Neural progenitor cell (in vitro differentiated cells): ENCODE data around the gene LRP1. TPM values are rescaled to one million over a fixed set of nuclear protein-coding genes. Genes with fewer than 3 reads are reported as not detected.
A peak's percentile ranks its signal among the peaks of the same experiment; 100 is the strongest.

Experiments used
- DNase-seq: peaks from one replicate; pipeline ENCODE4 v3.0.0-alpha.2; 2016; ENCODE audit warnings: low spot score
- H2AFZ ChIP-seq: fragments of 200-600 bp; sonication (generic); replicated peaks from 2 replicates; pipeline ENCODE4 v1.6.1; 2016; ENCODE audit warnings: antibody characterized with exemption
- H3F3A ChIP-seq: fragments of 200-600 bp; sonication (generic); 2 replicates; pipeline ENCODE4 v1.6.1; 2016; ENCODE audit warnings: antibody characterized with exemption, low read depth
- H3K27ac ChIP-seq: fragments of 200-600 bp; sonication (generic); 2 replicates; pipeline ENCODE4 v1.5.1; 2016; ENCODE audit warnings: mild to moderate bottlenecking
- H3K27me3 ChIP-seq: fragments of 200-600 bp; sonication (generic); 2 replicates; pipeline ENCODE4 v1.6.1; 2016; ENCODE audit warnings: mild to moderate bottlenecking, moderate library complexity
- H3K36me3 ChIP-seq: fragments of 200-600 bp; sonication (generic); 2 replicates; pipeline ENCODE4 v1.5.1; 2016
- H3K4me1 ChIP-seq: fragments of 200-600 bp; sonication (generic); 2 replicates; pipeline ENCODE4 v1.6.1; 2016; ENCODE audit warnings: mixed run types
- H3K4me2 ChIP-seq: fragments of 200-600 bp; sonication (generic); 2 replicates; pipeline ENCODE4 v1.6.1; 2016
- H3K4me3 ChIP-seq: fragments of 200-600 bp; sonication (generic); 2 replicates; pipeline ENCODE4 v1.5.1; 2016
- H3K79me2 ChIP-seq: fragments of 200-600 bp; sonication (generic); 2 replicates; pipeline ENCODE4 v1.6.1; 2016; ENCODE audit warnings: low read depth
- H3K9ac ChIP-seq: fragments of 200-600 bp; sonication (generic); 2 replicates; pipeline ENCODE4 v1.6.1; 2016
- H3K9me3 ChIP-seq: fragments of 200-600 bp; sonication (generic); 2 replicates; pipeline ENCODE4 v1.5.1; 2016; ENCODE audit warnings: low read depth
- H4K20me1 ChIP-seq: fragments of 200-600 bp; sonication (generic); 2 replicates; pipeline ENCODE4 v1.6.1; 2016; ENCODE audit warnings: low read depth
- H3K27ac Mint-ChIP-seq: 3 replicates; pipeline ENCODE4 v1.8.0; 2021; ENCODE audit warnings: mixed read lengths
- H3K27me3 Mint-ChIP-seq: 2 replicates; pipeline ENCODE4 v1.8.0; 2022; ENCODE audit warnings: low read depth, mild to moderate bottlenecking, inconsistent platforms, moderate library complexity, mixed read lengths; ENCODE audit not compliant: insufficient read depth
- H3K36me3 Mint-ChIP-seq: 3 replicates; pipeline ENCODE4 v1.8.0; 2021; ENCODE audit warnings: mixed read lengths
- H3K4me1 Mint-ChIP-seq: 3 replicates; pipeline ENCODE4 v1.8.0; 2021; ENCODE audit warnings: mixed read lengths
- H3K4me3 Mint-ChIP-seq: 3 replicates; pipeline ENCODE4 v1.8.0; 2021; ENCODE audit warnings: mild to moderate bottlenecking, moderate library complexity, mixed read lengths
- H3K9me3 Mint-ChIP-seq: 3 replicates; pipeline ENCODE4 v1.8.0; 2020; ENCODE audit warnings: mixed read lengths
- CTCF ChIP-seq: fragments of 200-600 bp; sonication (generic); IDR thresholded peaks from 2 replicates; pipeline ENCODE4 v1.5.1; 2017; ENCODE audit warnings: antibody characterized with exemption, mild to moderate bottlenecking
- EZH2 ChIP-seq: fragments of 200-600 bp; sonication (generic); IDR thresholded peaks from 2 replicates; pipeline ENCODE4 v1.6.1; 2017; ENCODE audit warnings: antibody characterized with exemption, mild to moderate bottlenecking, moderate library complexity
- EZH2phosphoT487 ChIP-seq: fragments of 200-600 bp; sonication (generic); IDR thresholded peaks from 2 replicates; pipeline ENCODE4 v1.6.1; 2017; ENCODE audit warnings: antibody characterized with exemption
- microRNA counts: library from miRNA; unstranded; fragments of <30 nt; microRNA quantifications from one replicate; lab custom pipeline; 2016
- microRNA-seq: library from miRNA; unstranded; fragments of <30 nt; microRNA quantifications from one replicate; pipeline ENCODE4, GENCODE V29; 2016
- small RNA-seq: library from RNA; depleted of rRNA; stranded (forward); fragments of <200 nt; gene quantifications from one replicate; pipeline ENCODE3, GENCODE V24; 2015
- total RNA-seq: library from RNA; depleted of rRNA; stranded (reverse); fragments of >200 nt; gene quantifications from 2 replicates; pipeline ENCODE4 v1.2.3, GENCODE V29; 2015; ENCODE audit warnings: low replicate concordance

Gene LRP1
- total RNA-seq, 1 donor from 2014 or later, result 13.9 TPM

GRCh38 chr12:57261428-57261865 is 133.2 kb downstream of the LRP1 start:
- TF ChIP-seq EZH2phosphoT487 (no peak), CTCF (no peak), EZH2 (no peak)
- no peak overlapping the region for H2AFZ ChIP-seq
- H3K27me3 Mint-ChIP-seq, result peaks cover 4% of the 10 kb centered on the region
- no peak overlapping the region for H3K4me3 Mint-ChIP-seq
- H3K27me3 ChIP-seq, result no peaks in the 10 kb centered on the region
- H3K36me3 ChIP-seq, result no peaks in the 10 kb centered on the region
- H3K9me3 Mint-ChIP-seq, result no peaks in the 10 kb centered on the region
- H3F3A ChIP-seq, result peaks cover 31% of the 10 kb centered on the region
- peaks cover 34% of the 10 kb centered on the region for H3K4me1 ChIP-seq
- H3K4me3 ChIP-seq, result peak overlapping the region; percentile 13
- peak overlapping the region; percentile 39 for H3K27ac ChIP-seq
- peak overlapping the region; percentile 65 for H3K4me2 ChIP-seq
- peaks cover 28% of the 10 kb centered on the region for H3K4me1 Mint-ChIP-seq
- no peak overlapping the region for H3K9ac ChIP-seq
- DNase-seq, result peak; percentile 79
- no peaks in the 10 kb centered on the region for H3K79me2 ChIP-seq
- peaks cover 18% of the 10 kb centered on the region for H4K20me1 ChIP-seq
- H3K36me3 Mint-ChIP-seq, result peaks cover 18% of the 10 kb centered on the region
- H3K9me3 ChIP-seq, result no peaks in the 10 kb centered on the region
- H3K27ac Mint-ChIP-seq, result no peak overlapping the region

GRCh38 chr12:57262126-57262822 is 134.0 kb downstream of the LRP1 start:
- Histone ChIP-seq H3K36me3 (no peaks in the 10 kb centered on the region), H4K20me1 (peaks cover 18% of the 10 kb centered on the region), H3F3A (peaks cover 31% of the 10 kb centered on the region), H3K9me3 (no peaks in the 10 kb centered on the region), H2AFZ (no peak overlapping the region), H3K79me2 (no peaks in the 10 kb centered on the region), H3K27ac (peak overlapping the region; percentile 39), H3K4me3 (peak overlapping the region; percentile 13), H3K27me3 (no peaks in the 10 kb centered on the region), H3K4me1 (peaks cover 34% of the 10 kb centered on the region), H3K4me2 (peak overlapping the region; percentile 65), H3K9ac (no peak overlapping the region)
- H3K4me1 Mint-ChIP-seq, result peaks cover 28% of the 10 kb centered on the region
- TF ChIP-seq EZH2phosphoT487, result no peak
- no peak for TF ChIP-seq CTCF
- no peak for TF ChIP-seq EZH2
- H3K27me3 Mint-ChIP-seq, result peaks cover 4% of the 10 kb centered on the region
- H3K9me3 Mint-ChIP-seq, result no peaks in the 10 kb centered on the region
- DNase-seq, result no peak
- H3K36me3 Mint-ChIP-seq, result peaks cover 20% of the 10 kb centered on the region
- no peak overlapping the region for H3K4me3 Mint-ChIP-seq
- H3K27ac Mint-ChIP-seq, result no peak overlapping the region

MicroRNAs within 50 kb of the gene (microRNA counts, 767-probe panel; counts per million panel counts)
- 460 counts per million, percentile 90 among the panel's probes with 10 or more counts for microRNA hsa-miR-1228-3p (lab: Ali Mortazavi, UCI)

Small RNAs within 50 kb of the gene (microRNA-seq; reads per million reads assigned to microRNA genes)
- not detected for gene MIR1228

Small RNAs within 50 kb of the gene (small RNA-seq; reads per million reads assigned to genes)
- gene MIR1228, result 0.11 reads per million

Other genes with a start within 250 kb of the LRP1 start
- gene SDR9C7, start 194.1 kb upstream of the LRP1 start, total RNA-seq, result 0.28 and 0.32 TPM in 2 replicates
- 1.2 and 2.3 TPM in 2 replicates for gene RDH16, start 170.9 kb upstream of the LRP1 start, total RNA-seq
- 21.1 and 29.7 TPM in 2 replicates for gene ZBTB39, start 121.9 kb upstream of the LRP1 start, total RNA-seq
- gene TAC3, start 112.0 kb upstream of the LRP1 start, total RNA-seq, result 6.0 and 13.8 TPM in 2 replicates
- 0.19 TPM in 1 of 2 replicates, not detected in the other for gene MYO1A, start 78.4 kb upstream of the LRP1 start, total RNA-seq
- 55.3 and 72.0 TPM in 2 replicates for gene NEMP1, start 49.7 kb upstream of the LRP1 start, total RNA-seq
- 19.8 and 41.3 TPM in 2 replicates for gene NAB2, start 39.4 kb upstream of the LRP1 start, total RNA-seq
- 12.9 and 21.6 TPM in 2 replicates for gene STAT6, start 17.1 kb upstream of the LRP1 start, total RNA-seq
- not detected in 2 replicates for gene LRP1-AS, start 19.1 kb downstream of the LRP1 start, total RNA-seq
- gene NXPH4, start 88.3 kb downstream of the LRP1 start, total RNA-seq, result 0.28 TPM in 1 of 2 replicates, not detected in the other
- 90.2 and 166 TPM in 2 replicates for gene SHMT2, start 101.2 kb downstream of the LRP1 start, total RNA-seq
- gene STAC3, start 122.7 kb downstream of the LRP1 start, total RNA-seq, result 1.1 and 5.1 TPM in 2 replicates